HG03521 (cell line): ENCODE results near the gene RALGAPA1.
"Not testable (repeated sequence)": the region's sequence is repeated elsewhere in the genome, so short reads cannot be mapped to it uniquely, and the experiment has no call there.

Source experiments
- ATAC-seq: cut with Tn5 transposase; IDR thresholded peaks from one replicate; pipeline ENCODE4 v1.9.1; 2021; ENCODE audit warnings: mild to moderate bottlenecking, moderate library complexity; ENCODE audit not compliant: unreplicated experiment

The RALGAPA1 gene

GRCh38 chr14:35766700-35767082, 42.4 kb downstream of the RALGAPA1 start:
- ATAC-seq = no peak

GRCh38 chr14:35766036-35766699, 42.9 kb downstream of the RALGAPA1 start:
- no peak for ATAC-seq

GRCh38 chr14:35761922-35762321, 47.2 kb downstream of the RALGAPA1 start:
- no peak for ATAC-seq

GRCh38 chr14:35760143-35760542, 49.0 kb downstream of the RALGAPA1 start:
- ATAC-seq = no peak

- no peak for ATAC-seq
Measured at GRCh38 chr14:35758523-35759129, 50.5 kb downstream of the RALGAPA1 start.

- no peak for ATAC-seq
Measured at GRCh38 chr14:35754671-35755070, 54.4 kb downstream of the RALGAPA1 start.

- ATAC-seq = no peak
Measured at GRCh38 chr14:35752380-35752779, 56.7 kb downstream of the RALGAPA1 start.

- no peak for ATAC-seq
Measured at GRCh38 chr14:35750202-35750904, 58.7 kb downstream of the RALGAPA1 start.

- ATAC-seq = no peak
Measured at GRCh38 chr14:35747379-35747778, 61.7 kb downstream of the RALGAPA1 start.

- ATAC-seq = no peak
Measured at GRCh38 chr14:35742442-35742841, 66.7 kb downstream of the RALGAPA1 start.

GRCh38 chr14:35742032-35742371, 67.1 kb downstream of the RALGAPA1 start:
- no peak for ATAC-seq

- ATAC-seq = no peak
Measured at GRCh38 chr14:35741345-35742031, 67.6 kb downstream of the RALGAPA1 start.

GRCh38 chr14:35740215-35740614, 68.9 kb downstream of the RALGAPA1 start:
- ATAC-seq = no peak

- not testable (repeated sequence) for ATAC-seq
Measured at GRCh38 chr14:35735163-35735562, 73.9 kb downstream of the RALGAPA1 start.

GRCh38 chr14:35733510-35733909, 75.6 kb downstream of the RALGAPA1 start:
- not testable (repeated sequence) for ATAC-seq

- no peak for ATAC-seq
Measured at GRCh38 chr14:35730871-35731270, 78.2 kb downstream of the RALGAPA1 start.

- ATAC-seq = no peak
Measured at GRCh38 chr14:35727764-35728163, 81.3 kb downstream of the RALGAPA1 start.

- no peak for ATAC-seq
Measured at GRCh38 chr14:35725930-35726329, 83.2 kb downstream of the RALGAPA1 start.

GRCh38 chr14:35715079-35715478, 94.0 kb downstream of the RALGAPA1 start:
- no peak for ATAC-seq

- ATAC-seq = no peak
Measured at GRCh38 chr14:35712466-35712865, 96.6 kb downstream of the RALGAPA1 start.

- ATAC-seq = no peak
Measured at GRCh38 chr14:35708062-35708461, 101.0 kb downstream of the RALGAPA1 start.

- no peak for ATAC-seq
Measured at GRCh38 chr14:35705636-35706035, 103.5 kb downstream of the RALGAPA1 start.
